Measurements from ENCODE around the gene GPR15LG.

GPR15LG gene

GRCh38 chr10:84149854-84150253, 23.7 kb upstream of the GPR15LG start:
- H3K9me3 ChIP-seq (replicated peaks; ENCODE audit: low read length), result no peaks in the 10 kb centered on the region
- no peak overlapping the region for H3K4me3 ChIP-seq (ENCODE audit: low read length)
- no peak overlapping the region for H3K9ac ChIP-seq (ENCODE audit: low read depth, low read length)
- no peaks in the 10 kb centered on the region for H3K27me3 ChIP-seq (ENCODE audit: control insufficient read depth, insufficient read depth, low read length)
- H3K36me3 ChIP-seq (ENCODE audit: insufficient read depth, low read length), result peaks cover 77% of the 10 kb centered on the region
- no peak overlapping the region for H3K4me2 ChIP-seq (ENCODE audit: low read length)
- H3K4me1 ChIP-seq (ENCODE audit: control insufficient read depth, insufficient read depth, low read length), result no peaks in the 10 kb centered on the region

- no peaks in the 10 kb centered on the region for H3K27me3 ChIP-seq (ENCODE audit: control insufficient read depth, insufficient read depth, low read length)
- H3K4me2 ChIP-seq (ENCODE audit: low read length), result no peak overlapping the region
- no peak overlapping the region for H3K4me3 ChIP-seq (ENCODE audit: low read length)
- no peak overlapping the region for H3K9ac ChIP-seq (ENCODE audit: low read depth, low read length)
- H3K9me3 ChIP-seq (replicated peaks; ENCODE audit: low read length), result no peaks in the 10 kb centered on the region
- peaks cover 60% of the 10 kb centered on the region for H3K36me3 ChIP-seq (ENCODE audit: insufficient read depth, low read length)
- no peaks in the 10 kb centered on the region for H3K4me1 ChIP-seq (ENCODE audit: control insufficient read depth, insufficient read depth, low read length)
Observed at GRCh38 chr10:84152769-84153168, 20.8 kb upstream of the GPR15LG start.

GRCh38 chr10:84155521-84155920, 18.1 kb upstream of the GPR15LG start:
- Histone ChIP-seq H3K4me3 (ENCODE audit: low read length) (no peak overlapping the region), H3K27me3 (ENCODE audit: control insufficient read depth, insufficient read depth, low read length) (no peaks in the 10 kb centered on the region), H3K9me3 (replicated peaks; ENCODE audit: low read length) (no peaks in the 10 kb centered on the region), H3K9ac (ENCODE audit: low read depth, low read length) (no peak overlapping the region), H3K4me2 (ENCODE audit: low read length) (no peak overlapping the region), H3K36me3 (ENCODE audit: insufficient read depth, low read length) (peaks cover 39% of the 10 kb centered on the region), H3K4me1 (ENCODE audit: control insufficient read depth, insufficient read depth, low read length) (no peaks in the 10 kb centered on the region)

- Histone ChIP-seq H3K36me3 (ENCODE audit: insufficient read depth, low read length) (peaks cover 34% of the 10 kb centered on the region), H3K4me1 (ENCODE audit: control insufficient read depth, insufficient read depth, low read length) (no peaks in the 10 kb centered on the region), H3K27me3 (ENCODE audit: control insufficient read depth, insufficient read depth, low read length) (no peaks in the 10 kb centered on the region), H3K4me2 (ENCODE audit: low read length) (no peak overlapping the region), H3K9me3 (replicated peaks; ENCODE audit: low read length) (no peaks in the 10 kb centered on the region), H3K4me3 (ENCODE audit: low read length) (no peak overlapping the region), H3K9ac (ENCODE audit: low read depth, low read length) (no peak overlapping the region)
Observed at GRCh38 chr10:84156009-84156408, 17.6 kb upstream of the GPR15LG start.

GRCh38 chr10:84156768-84157167, 16.8 kb upstream of the GPR15LG start:
- Histone ChIP-seq H3K4me2 (ENCODE audit: low read length) (no peak overlapping the region), H3K4me3 (ENCODE audit: low read length) (no peak overlapping the region), H3K36me3 (ENCODE audit: insufficient read depth, low read length) (peaks cover 28% of the 10 kb centered on the region), H3K27me3 (ENCODE audit: control insufficient read depth, insufficient read depth, low read length) (no peaks in the 10 kb centered on the region), H3K9ac (ENCODE audit: low read depth, low read length) (no peak overlapping the region), H3K4me1 (ENCODE audit: control insufficient read depth, insufficient read depth, low read length) (no peaks in the 10 kb centered on the region), H3K9me3 (replicated peaks; ENCODE audit: low read length) (no peaks in the 10 kb centered on the region)

- Histone ChIP-seq H3K27me3 (ENCODE audit: control insufficient read depth, insufficient read depth, low read length) (peaks cover 3% of the 10 kb centered on the region), H3K9ac (ENCODE audit: low read depth, low read length) (no peak overlapping the region), H3K36me3 (ENCODE audit: insufficient read depth, low read length) (peaks cover 18% of the 10 kb centered on the region), H3K9me3 (replicated peaks; ENCODE audit: low read length) (no peaks in the 10 kb centered on the region), H3K4me2 (ENCODE audit: low read length) (no peak overlapping the region), H3K4me1 (ENCODE audit: control insufficient read depth, insufficient read depth, low read length) (no peaks in the 10 kb centered on the region), H3K4me3 (ENCODE audit: low read length) (no peak overlapping the region)
Observed at GRCh38 chr10:84158061-84158460, 15.5 kb upstream of the GPR15LG start.

- H3K4me1 ChIP-seq (ENCODE audit: control insufficient read depth, insufficient read depth, low read length), result no peaks in the 10 kb centered on the region
- no peak overlapping the region for H3K9ac ChIP-seq (ENCODE audit: low read depth, low read length)
- H3K4me2 ChIP-seq (ENCODE audit: low read length), result no peak overlapping the region
- H3K27me3 ChIP-seq (ENCODE audit: control insufficient read depth, insufficient read depth, low read length), result peaks cover 5% of the 10 kb centered on the region
- no peaks in the 10 kb centered on the region for H3K9me3 ChIP-seq (replicated peaks; ENCODE audit: low read length)
- no peak overlapping the region for H3K4me3 ChIP-seq (ENCODE audit: low read length)
- peaks cover 13% of the 10 kb centered on the region for H3K36me3 ChIP-seq (ENCODE audit: insufficient read depth, low read length)
Observed at GRCh38 chr10:84158550-84158949, 15.1 kb upstream of the GPR15LG start.

- no peaks in the 10 kb centered on the region for H3K4me1 ChIP-seq (ENCODE audit: control insufficient read depth, insufficient read depth, low read length)
- peaks cover 6% of the 10 kb centered on the region for H3K36me3 ChIP-seq (ENCODE audit: insufficient read depth, low read length)
- no peak overlapping the region for H3K4me3 ChIP-seq (ENCODE audit: low read length)
- H3K27me3 ChIP-seq (ENCODE audit: control insufficient read depth, insufficient read depth, low read length), result peaks cover 11% of the 10 kb centered on the region
- H3K9me3 ChIP-seq (replicated peaks; ENCODE audit: low read length), result no peaks in the 10 kb centered on the region
- H3K9ac ChIP-seq (ENCODE audit: low read depth, low read length), result no peak overlapping the region
- H3K4me2 ChIP-seq (ENCODE audit: low read length), result no peak overlapping the region
Observed at GRCh38 chr10:84159076-84159685, 14.4 kb upstream of the GPR15LG start.

- no peak overlapping the region for H3K4me3 ChIP-seq (ENCODE audit: low read length)
- H3K36me3 ChIP-seq (ENCODE audit: insufficient read depth, low read length), result no peaks in the 10 kb centered on the region
- H3K4me2 ChIP-seq (ENCODE audit: low read length), result no peak overlapping the region
- H3K4me1 ChIP-seq (ENCODE audit: control insufficient read depth, insufficient read depth, low read length), result no peaks in the 10 kb centered on the region
- no peaks in the 10 kb centered on the region for H3K9me3 ChIP-seq (replicated peaks; ENCODE audit: low read length)
- no peak overlapping the region for H3K9ac ChIP-seq (ENCODE audit: low read depth, low read length)
- peaks cover 24% of the 10 kb centered on the region for H3K27me3 ChIP-seq (ENCODE audit: control insufficient read depth, insufficient read depth, low read length)
Observed at GRCh38 chr10:84160663-84161362, 12.8 kb upstream of the GPR15LG start.

GRCh38 chr10:84163996-84164395, 9.6 kb upstream of the GPR15LG start:
- Histone ChIP-seq H3K27me3 (ENCODE audit: control insufficient read depth, insufficient read depth, low read length) (peaks cover 24% of the 10 kb centered on the region), H3K9me3 (replicated peaks; ENCODE audit: low read length) (no peaks in the 10 kb centered on the region), H3K4me2 (ENCODE audit: low read length) (no peak overlapping the region), H3K4me3 (ENCODE audit: low read length) (no peak overlapping the region), H3K9ac (ENCODE audit: low read depth, low read length) (no peak overlapping the region), H3K4me1 (ENCODE audit: control insufficient read depth, insufficient read depth, low read length) (no peaks in the 10 kb centered on the region), H3K36me3 (ENCODE audit: insufficient read depth, low read length) (no peaks in the 10 kb centered on the region)

- Histone ChIP-seq H3K4me1 (ENCODE audit: control insufficient read depth, insufficient read depth, low read length) (no peaks in the 10 kb centered on the region), H3K27me3 (ENCODE audit: control insufficient read depth, insufficient read depth, low read length) (peaks cover 24% of the 10 kb centered on the region), H3K4me2 (ENCODE audit: low read length) (no peak overlapping the region), H3K9me3 (replicated peaks; ENCODE audit: low read length) (no peaks in the 10 kb centered on the region), H3K9ac (ENCODE audit: low read depth, low read length) (no peak overlapping the region), H3K4me3 (ENCODE audit: low read length) (no peak overlapping the region), H3K36me3 (ENCODE audit: insufficient read depth, low read length) (no peaks in the 10 kb centered on the region)
Observed at GRCh38 chr10:84164442-84164841, 9.2 kb upstream of the GPR15LG start.

All from skeletal muscle satellite cell (primary cell).